Gastrocnemius medialis (tissue), 4 donors: ENCODE measurements around the gene ISLR2. TPM values are rescaled to one million over a fixed set of nuclear protein-coding genes. Genes with fewer than 3 reads are reported as not detected.
A peak's percentile ranks its signal among the peaks of the same experiment; 100 is the strongest.

Experiments
- ATAC-seq, 2 donors: fragments of 150-250 bp; one replicate each; pipeline ENCODE4 v1.9.1; 2016
- DNase-seq, 2 donors: peaks; one replicate each; pipeline ENCODE4 v3.0.0-alpha.2; 2019
- H3K27ac ChIP-seq, 4 donors: fragments of 200-600 bp; sonication (generic); 1 replicate in 1 of 4; 2 replicates in 3 of 4; pipeline ENCODE4 v1.5.1; 2016 to 2018; ENCODE audit warnings: mild to moderate bottlenecking in 2 of 4, moderate library complexity in 1 of 4
- H3K27me3 ChIP-seq, 3 donors: fragments of 200-600 bp; sonication (generic) in 2 of 3; 1 replicate in 1 of 3; 2 replicates in 2 of 3; pipeline versions ENCODE4 v1.5.1 to v1.6.0; 2016 to 2019; ENCODE audit warnings: mild to moderate bottlenecking in 1 of 3, moderate library complexity in 1 of 3
- H3K36me3 ChIP-seq, 2 donors: fragments of 200-600 bp; sonication (generic) in 1 of 2; one replicate each; pipeline ENCODE4 v1.5.1; 2017 to 2018
- H3K4me1 ChIP-seq, 2 donors: fragments of 200-600 bp; sonication (generic) in 1 of 2; one replicate each; pipeline ENCODE4 v1.5.1; 2016 to 2017; ENCODE audit warnings: mild to moderate bottlenecking in 2 of 2
- H3K4me3 ChIP-seq, 4 donors: fragments of 200-600 bp; sonication (generic) in 3 of 4; 1 replicate in 1 of 4; 2 replicates in 3 of 4; pipeline ENCODE4 v1.5.1; 2016 to 2019; ENCODE audit warnings: mild to moderate bottlenecking in 2 of 4
- H3K9me3 ChIP-seq, 3 donors: fragments of 200-600 bp; sonication (generic) in 2 of 3; 1 replicate in 1 of 3; 2 replicates in 2 of 3; pipeline ENCODE4 v1.5.1; 2016 to 2019
- CTCF ChIP-seq, 5 experiments: fragments of 450-650 bp in 3 of 5; fragments of 200-600 bp in 2 of 5; sonication (generic) in 2 of 5; IDR thresholded peaks in 4 of 5; conservative IDR thresholded peaks in 1 of 5; 1 replicate in 4 of 5; 2 replicates in 1 of 5; pipeline ENCODE4 v1.5.1; 2016 to 2019; ENCODE audit warnings: antibody characterized with exemption in 5 of 5, mild to moderate bottlenecking in 3 of 5, moderate library complexity in 3 of 5
- POLR2A ChIP-seq, 2 donors: fragments of 450-650 bp; IDR thresholded peaks; one replicate each; pipeline ENCODE4 v1.6.1; 2017; ENCODE audit warnings: antibody characterized with exemption in 2 of 2, mild to moderate bottlenecking in 2 of 2, moderate library complexity in 2 of 2
- in situ Hi-C, 4 donors: fragments of 200-750 bp; cut with MboI; loops; one replicate each; pipeline versions ENCODE4 v1.15.0 to v1.8.0; 2017; ENCODE audit warnings: low sequenced_read_pairs in 4 of 4
- intact Hi-C: fragments of 100-400 bp; cut with DNase I; formaldehyde crosslinking; loops from one replicate; pipeline ENCODE4 v1.15.1; 2023; ENCODE audit warnings: low total_unique reads
- total RNA-seq, 4 donors: library from RNA; depleted of rRNA; stranded (reverse); fragments of >200 nt; gene quantifications; one replicate each; pipeline versions ENCODE4 v1.1.0 to v1.2.3, GENCODE V29; 2016

ISLR2 gene
- total RNA-seq, 4 donors from 2014 or later, result 0.62 to 3.9 (median 2.0) TPM

GRCh38 chr15:74173380-74174218 lies 43.2 kb downstream of the ISLR2 start, which contains the start of gene ISLR:
Gene ISLR, plus strand, starts transcription at chr15:74173710. Its CDS starts 1,149 bp downstream, at chr15:74174859.
- H3K27ac ChIP-seq, result peak within 1 kb of the TSS; percentile 27 to 78 (median 52)
- H3K4me3 ChIP-seq, result peak within 1 kb of the TSS; percentile 18 to 33 (median 30)
- H3K9me3 ChIP-seq, result no peaks in the 10 kb centered on the region
- ATAC-seq (peak; percentile 50 to 74), DNase-seq (peak in 1 of 2 donors; percentile 47)
- H3K27me3 ChIP-seq, result no peaks in the 10 kb centered on the region
- H3K36me3 ChIP-seq, result no peaks in the 10 kb centered on the region
- in situ Hi-C loops, result no loop called here
- peaks cover 3 to 11% of the 10 kb centered on the region in 2 donors for H3K4me1 ChIP-seq
- TF ChIP-seq POLR2A (IDR thresholded peaks at IDR 0.05) (peak in 1 of 2 donors; percentile 15), CTCF (IDR thresholded peaks at IDR 0.05 in 4 of 5, conservative IDR thresholded peaks at IDR 0.05 in 1 of 5) (no peak)
- intact Hi-C loops, result loop anchor here (5.0 kb wide), 1 partner anchor 36 kb away; no protein-coding TSS in a partner anchor

- ATAC-seq, result peak; percentile 18 to 35
- intact Hi-C loops, result loop anchor here (5.0 kb wide), 1 partner anchor 37 kb away; no protein-coding TSS in a partner anchor
- Histone ChIP-seq H3K27ac (peak overlapping the region; percentile 27 to 78 (median 52)), H3K36me3 (no peaks in the 10 kb centered on the region), H3K4me1 (peaks cover 6 to 15% of the 10 kb centered on the region in 2 donors), H3K9me3 (no peaks in the 10 kb centered on the region), H3K4me3 (peak overlapping the region in 3 of 4 donors; percentile 28 to 33 (median 31)), H3K27me3 (no peaks in the 10 kb centered on the region)
- DNase-seq, result no peak
- in situ Hi-C loops, result no loop called here
- TF ChIP-seq CTCF (IDR thresholded peaks at IDR 0.05 in 4 of 5, conservative IDR thresholded peaks at IDR 0.05 in 1 of 5) (no peak), POLR2A (IDR thresholded peaks at IDR 0.05) (no peak)
Observed at GRCh38 chr15:74174219-74174957, 44.0 kb downstream of the ISLR2 start.

- TF ChIP-seq POLR2A (IDR thresholded peaks at IDR 0.05) (no peak), CTCF (IDR thresholded peaks at IDR 0.05 in 4 of 5, conservative IDR thresholded peaks at IDR 0.05 in 1 of 5) (no peak)
- peaks cover 8 to 20% of the 10 kb centered on the region in 2 donors for H3K4me1 ChIP-seq
- ATAC-seq (no peak), DNase-seq (no peak)
- intact Hi-C loops, result loop anchor here (5.0 kb wide), 1 partner anchor 38 kb away; no protein-coding TSS in a partner anchor
- no peaks in the 10 kb centered on the region for H3K36me3 ChIP-seq
- H3K27ac ChIP-seq, result peak overlapping the region in 1 of 4 donors; percentile 51
- H3K27me3 ChIP-seq, result no peaks in the 10 kb centered on the region
- H3K4me3 ChIP-seq, result peak overlapping the region in 2 of 4 donors; percentile 17 to 33
- no peaks in the 10 kb centered on the region for H3K9me3 ChIP-seq
- in situ Hi-C loops, result no loop called here
Observed at GRCh38 chr15:74174958-74175253, 44.5 kb downstream of the ISLR2 start.

- H3K9me3 ChIP-seq, result no peaks in the 10 kb centered on the region
- DNase-seq, result no peak
- TF ChIP-seq CTCF (IDR thresholded peaks at IDR 0.05 in 4 of 5, conservative IDR thresholded peaks at IDR 0.05 in 1 of 5), result no peak
- no peak for TF ChIP-seq POLR2A (IDR thresholded peaks at IDR 0.05)
- no peaks in the 10 kb centered on the region for H3K27me3 ChIP-seq
- no peak overlapping the region for H3K27ac ChIP-seq
- H3K36me3 ChIP-seq, result no peaks in the 10 kb centered on the region
- in situ Hi-C loops, result no loop called here
- intact Hi-C loops, result no loop called here
- H3K4me1 ChIP-seq, result peaks cover 9 to 23% of the 10 kb centered on the region in 2 donors
- H3K4me3 ChIP-seq, result peak overlapping the region in 1 of 4 donors; percentile 33
- ATAC-seq, result no peak
Observed at GRCh38 chr15:74175271-74176191, 45.1 kb downstream of the ISLR2 start.
